ENCODE measurements around the gene TNS3. TPM values are rescaled to one million over a fixed set of nuclear protein-coding genes. Genes with fewer than 3 reads are reported as not detected.
"Not testable (repeated sequence)": the region's sequence is repeated elsewhere in the genome, so short reads cannot be mapped to it uniquely, and the experiment has no call there.

Gene TNS3
- total RNA-seq, 1 experiment from 2014 or later = 38.2 TPM

GRCh38 chr7:47603514-47604255 is 21.8 kb upstream of the TNS3 start:
- DNase-seq (ENCODE audit: low read depth) = not testable (repeated sequence)

GRCh38 chr7:47602272-47603004 is 20.5 kb upstream of the TNS3 start:
- DNase-seq (ENCODE audit: low read depth) = peak; percentile 53

GRCh38 chr7:47601881-47602249 is 20.0 kb upstream of the TNS3 start:
- DNase-seq (ENCODE audit: low read depth) = no peak

- peak; percentile 91 for DNase-seq (ENCODE audit: low read depth)
These were observed 19.4 kb upstream of the TNS3 start for GRCh38 chr7:47601119-47601880.

GRCh38 chr7:47600199-47601118 is 18.5 kb upstream of the TNS3 start:
- peak; percentile 81 for DNase-seq (ENCODE audit: low read depth)

- DNase-seq (ENCODE audit: low read depth) = no peak
These were observed 15.5 kb upstream of the TNS3 start for GRCh38 chr7:47597379-47597778.

- peak; percentile 30 for DNase-seq (ENCODE audit: low read depth)
These were observed 14.7 kb upstream of the TNS3 start for GRCh38 chr7:47596502-47597202.

GRCh38 chr7:47594406-47594805 is 12.5 kb upstream of the TNS3 start:
- DNase-seq (ENCODE audit: low read depth) = no peak

- no peak for DNase-seq (ENCODE audit: low read depth)
These were observed 10.0 kb upstream of the TNS3 start for GRCh38 chr7:47591655-47592572.

- DNase-seq (ENCODE audit: low read depth) = no peak
These were observed 9.3 kb upstream of the TNS3 start for GRCh38 chr7:47591089-47591654.

- not testable (repeated sequence) for DNase-seq (ENCODE audit: low read depth)
These were observed 8.3 kb upstream of the TNS3 start for GRCh38 chr7:47590215-47590614.

GRCh38 chr7:47588704-47589225 is 6.9 kb upstream of the TNS3 start:
- no peak for DNase-seq (ENCODE audit: low read depth)

GRCh38 chr7:47587976-47588375 is 6.1 kb upstream of the TNS3 start:
- no peak for DNase-seq (ENCODE audit: low read depth)

- DNase-seq (ENCODE audit: low read depth) = no peak
These were observed 5.4 kb upstream of the TNS3 start for GRCh38 chr7:47587351-47587750.

- DNase-seq (ENCODE audit: low read depth) = no peak
These were observed 5.0 kb upstream of the TNS3 start for GRCh38 chr7:47586925-47587324.

GRCh38 chr7:47586161-47586670 is 4.3 kb upstream of the TNS3 start:
- DNase-seq (ENCODE audit: low read depth) = not testable (repeated sequence)

- no peak for DNase-seq (ENCODE audit: low read depth)
These were observed 2.6 kb upstream of the TNS3 start for GRCh38 chr7:47584536-47584895.

- no peak for DNase-seq (ENCODE audit: low read depth)
These were observed 2.0 kb upstream of the TNS3 start for GRCh38 chr7:47583739-47584535.
